Left lung (tissue), 10 donors: ENCODE results near the gene SEC61B. TPM values are rescaled to one million over a fixed set of nuclear protein-coding genes. Genes with fewer than 3 reads are reported as not detected.

Experiments
- ATAC-seq: fragments of 200-7000 bp; cut with Tn5 transposase; one replicate; pipeline ENCODE4 v1.9.1; 2020; ENCODE audit warnings: moderate library complexity
- DNase-seq, 4 donors: peaks; one replicate each; pipeline ENCODE4 v3.0.0-alpha.2; 2013 to 2020
- H3K27ac ChIP-seq, 2 donors: fragments of 200-600 bp; sonication (generic) in 1 of 2; one replicate each; pipeline versions ENCODE4 v1.5.0 to v1.8.0; 2020 to 2021
- H3K27me3 ChIP-seq, 2 donors: fragments of 200-600 bp; sonication (generic) in 1 of 2; one replicate each; pipeline versions ENCODE4 v1.5.0 to v1.8.0; 2020 to 2021
- H3K36me3 ChIP-seq, 2 donors: fragments of 200-600 bp; sonication (generic) in 1 of 2; one replicate each; pipeline versions ENCODE4 v1.5.0 to v1.8.0; 2020 to 2021
- H3K4me1 ChIP-seq, 2 donors: fragments of 200-600 bp; one replicate each; pipeline ENCODE4 v1.8.0; 2021
- H3K4me3 ChIP-seq, 2 donors: fragments of 200-600 bp; sonication (generic) in 1 of 2; one replicate each; pipeline versions ENCODE4 v1.5.0 to v1.8.0; 2020 to 2021; ENCODE audit warnings: mild to moderate bottlenecking in 1 of 2
- H3K9me3 ChIP-seq, 2 donors: fragments of 200-600 bp; sonication (generic) in 1 of 2; one replicate each; pipeline versions ENCODE4 v1.5.0 to v1.8.0; 2020 to 2021
- intact Hi-C, 2 donors: fragments of 100-400 bp; cut with DNase I; formaldehyde crosslinking; loops; one replicate each; pipeline versions ENCODE4 v1.11.2 to v1.14.2; 2022
- polyA plus RNA-seq, 6 donors: library from polyadenylated mRNA; unstranded; fragments of 120-200 nt; gene quantifications; one replicate each; pipeline ENCODE4 v1.2.1, GENCODE V29; 2013; ENCODE audit not compliant: insufficient read length in 6 of 6
- total RNA-seq, 2 donors: library from RNA; stranded (reverse); fragmentation: NEBNext Ultra II Directional; extraction: Animal tissue kit (Norgen Biotek cat#: 25700); gene quantifications; one replicate each; pipeline ENCODE4 v1.2.1, GENCODE V29; 2021
- TF ChIP-seq, protein P1 (sequence below), 2 donors: fragments of 200-600 bp; sonication (generic) in 1 of 2; IDR thresholded peaks; one replicate each; pipeline versions ENCODE4 v1.5.0 to v1.8.0; 2021; ENCODE audit warnings: antibody characterized with exemption in 2 of 2
- donor health status: DM: no; HTN: yes; CAD: no.
- donor health status: DM: no; HTN: no; CAD: no.

SEC61B gene
- total and polyA plus RNA-seq, 8 donors: 121 to 184 (median 139) TPM

DNA sequence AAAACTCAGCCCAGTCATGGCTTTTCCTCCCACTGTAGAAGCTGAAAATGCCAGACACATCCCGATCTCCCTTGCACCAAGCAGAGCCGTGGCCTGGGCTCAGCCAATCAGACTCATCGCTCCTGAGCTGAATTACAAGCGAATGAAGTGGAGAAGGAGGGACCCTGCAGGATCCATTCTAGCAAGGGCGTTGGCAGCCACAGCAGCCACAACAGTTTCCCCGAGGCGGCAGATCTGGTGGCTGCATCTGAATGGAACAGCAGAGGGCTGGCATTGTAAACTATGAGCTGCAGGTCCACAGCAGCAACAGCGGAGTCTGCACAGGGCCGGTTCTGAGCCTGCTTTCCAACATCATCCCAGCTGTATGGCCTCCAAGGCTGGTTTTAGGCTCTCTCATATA, 24.1 kb upstream of the SEC61B start:
- H3K9me3 ChIP-seq: no peaks in the 10 kb centered on the region
- no peak overlapping the region for H3K4me3 ChIP-seq
- H3K27me3 ChIP-seq: no peaks in the 10 kb centered on the region
- ATAC-seq (no peak), DNase-seq (no peak)
- H3K27ac ChIP-seq: no peak overlapping the region
- intact Hi-C loops: no loop called here
- no peaks in the 10 kb centered on the region for H3K36me3 ChIP-seq
- TF ChIP-seq, protein P1, sequence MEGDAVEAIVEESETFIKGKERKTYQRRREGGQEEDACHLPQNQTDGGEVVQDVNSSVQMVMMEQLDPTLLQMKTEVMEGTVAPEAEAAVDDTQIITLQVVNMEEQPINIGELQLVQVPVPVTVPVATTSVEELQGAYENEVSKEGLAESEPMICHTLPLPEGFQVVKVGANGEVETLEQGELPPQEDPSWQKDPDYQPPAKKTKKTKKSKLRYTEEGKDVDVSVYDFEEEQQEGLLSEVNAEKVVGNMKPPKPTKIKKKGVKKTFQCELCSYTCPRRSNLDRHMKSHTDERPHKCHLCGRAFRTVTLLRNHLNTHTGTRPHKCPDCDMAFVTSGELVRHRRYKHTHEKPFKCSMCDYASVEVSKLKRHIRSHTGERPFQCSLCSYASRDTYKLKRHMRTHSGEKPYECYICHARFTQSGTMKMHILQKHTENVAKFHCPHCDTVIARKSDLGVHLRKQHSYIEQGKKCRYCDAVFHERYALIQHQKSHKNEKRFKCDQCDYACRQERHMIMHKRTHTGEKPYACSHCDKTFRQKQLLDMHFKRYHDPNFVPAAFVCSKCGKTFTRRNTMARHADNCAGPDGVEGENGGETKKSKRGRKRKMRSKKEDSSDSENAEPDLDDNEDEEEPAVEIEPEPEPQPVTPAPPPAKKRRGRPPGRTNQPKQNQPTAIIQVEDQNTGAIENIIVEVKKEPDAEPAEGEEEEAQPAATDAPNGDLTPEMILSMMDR (IDR thresholded peaks at IDR 0.05): no peak
- no peaks in the 10 kb centered on the region for H3K4me1 ChIP-seq

- H3K36me3 ChIP-seq: no peaks in the 10 kb centered on the region
- ATAC-seq (no peak), DNase-seq (no peak)
- TF ChIP-seq, protein P1 (IDR thresholded peaks at IDR 0.05): no peak
- no peak overlapping the region for H3K4me3 ChIP-seq
- no peak overlapping the region for H3K27ac ChIP-seq
- no peaks in the 10 kb centered on the region for H3K9me3 ChIP-seq
- H3K27me3 ChIP-seq: no peaks in the 10 kb centered on the region
- H3K4me1 ChIP-seq: no peaks in the 10 kb centered on the region
- intact Hi-C loops: no loop called here
Observed at GRCh38 chr9:99199938-99200539, 22.0 kb upstream of the SEC61B start.

DNA sequence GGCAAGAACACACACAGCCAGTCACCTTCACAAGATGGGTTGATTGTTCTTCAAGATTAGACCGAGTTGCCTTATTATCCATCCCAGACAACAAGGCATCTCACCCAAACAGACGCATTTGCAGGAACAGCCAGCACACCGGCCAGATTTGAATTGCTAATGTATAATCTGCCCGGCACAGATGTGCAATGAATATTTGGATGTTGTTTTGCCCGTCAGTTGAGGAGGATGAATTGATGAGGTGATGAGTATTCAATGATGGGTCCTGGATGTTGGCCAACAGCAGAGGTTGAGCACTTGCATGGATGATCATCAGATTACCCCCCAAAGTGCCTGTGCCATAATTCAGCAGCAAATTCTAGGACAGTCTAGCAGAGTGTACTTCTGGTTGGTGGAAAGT, 20.5 kb upstream of the SEC61B start:
- ATAC-seq (no peak), DNase-seq (no peak)
- H3K27me3 ChIP-seq: no peaks in the 10 kb centered on the region
- intact Hi-C loops: no loop called here
- H3K27ac ChIP-seq: no peak overlapping the region
- no peak overlapping the region for H3K4me3 ChIP-seq
- H3K4me1 ChIP-seq: no peaks in the 10 kb centered on the region
- no peaks in the 10 kb centered on the region for H3K9me3 ChIP-seq
- TF ChIP-seq, protein P1 (IDR thresholded peaks at IDR 0.05): no peak
- no peaks in the 10 kb centered on the region for H3K36me3 ChIP-seq

DNA sequence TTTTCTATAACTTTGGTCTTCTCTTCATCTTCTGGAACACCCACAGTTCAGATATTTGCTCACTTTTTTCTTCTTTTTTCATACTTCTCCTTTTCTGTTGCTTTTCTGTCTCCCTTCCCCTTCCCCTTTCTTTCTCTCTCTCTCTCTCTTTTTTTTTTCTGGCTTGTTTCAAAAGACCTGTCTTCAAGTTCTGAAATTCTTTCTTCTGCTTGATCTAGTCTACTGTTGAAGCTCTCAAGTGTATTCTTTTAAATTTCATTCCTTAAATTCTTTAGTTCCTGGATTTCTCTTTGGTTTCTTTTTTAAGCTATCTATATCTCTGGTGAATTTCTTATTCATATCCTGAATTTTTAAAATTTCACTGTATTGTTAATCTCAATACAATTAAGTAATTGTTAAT, 11.5 kb upstream of the SEC61B start:
- intact Hi-C loops: no loop called here

GRCh38 chr9:99211746-99212145, 10.3 kb upstream of the SEC61B start:
- H3K4me3 ChIP-seq: no peak overlapping the region
- TF ChIP-seq, protein P1 (IDR thresholded peaks at IDR 0.05): no peak
- H3K36me3 ChIP-seq: no peaks in the 10 kb centered on the region
- H3K9me3 ChIP-seq: peaks cover 0 to 5% of the 10 kb centered on the region in 2 donors
- ATAC-seq (no peak), DNase-seq (no peak)
- H3K27ac ChIP-seq: no peak overlapping the region
- intact Hi-C loops: no loop called here
- no peaks in the 10 kb centered on the region for H3K27me3 ChIP-seq
- peaks cover 0 to 4% of the 10 kb centered on the region in 2 donors for H3K4me1 ChIP-seq

More for the DNA sequence above, 11.5 kb upstream of the SEC61B start:
- Histone ChIP-seq H3K27ac (no peak overlapping the region), H3K4me1 (peaks cover 0 to 4% of the 10 kb centered on the region in 2 donors), H3K27me3 (no peaks in the 10 kb centered on the region), H3K4me3 (no peak overlapping the region), H3K36me3 (no peaks in the 10 kb centered on the region), H3K9me3 (peaks cover 0 to 5% of the 10 kb centered on the region in 2 donors)
- TF ChIP-seq, protein P1 (IDR thresholded peaks at IDR 0.05): no peak
- ATAC-seq (no peak), DNase-seq (no peak)
